Sigmoid colon (tissue), 7 donors: ENCODE measurements around the gene CLMP. TPM values are rescaled to one million over a fixed set of nuclear protein-coding genes. Genes with fewer than 3 reads are reported as not detected.

Experiments used
- DNase-seq: peaks from one replicate; pipeline ENCODE4 v3.0.0-alpha.2; 2019
- H3K27ac ChIP-seq, 4 donors: fragments of 200-600 bp; sonication (generic); one replicate each; pipeline ENCODE4 v1.5.1; 2016 to 2019; ENCODE audit warnings: mild to moderate bottlenecking in 1 of 4
- H3K27me3 ChIP-seq, 3 donors: fragments of 200-600 bp; sonication (generic); one replicate each; pipeline ENCODE4 v1.5.1; 2019; ENCODE audit warnings: mild to moderate bottlenecking in 1 of 3
- H3K36me3 ChIP-seq, 4 donors: fragments of 200-600 bp; sonication (generic); one replicate each; pipeline ENCODE4 v1.5.1; 2016 to 2019
- H3K4me1 ChIP-seq, 4 donors: fragments of 200-600 bp; sonication (generic); one replicate each; pipeline ENCODE4 v1.5.1; 2017 to 2019
- H3K4me3 ChIP-seq, 4 donors: fragments of 200-600 bp; sonication (generic); one replicate each; pipeline ENCODE4 v1.5.1; 2017 to 2019; ENCODE audit warnings: mild to moderate bottlenecking in 2 of 4, moderate library complexity in 1 of 4
- H3K9me3 ChIP-seq, 4 donors: fragments of 200-600 bp in 3 of 4; sonication (generic) in 3 of 4; one replicate each; pipeline versions ENCODE4 v1.5.1 to v1.6.1; 2013 to 2019
- EP300 ChIP-seq, 4 donors: sonication (generic); formaldehyde crosslinking; IDR thresholded peaks; one replicate each; pipeline ENCODE4 v1.6.1; 2017; ENCODE audit warnings: antibody characterized with exemption in 4 of 4
- POLR2A ChIP-seq, 2 donors: fragments of 450-650 bp; IDR thresholded peaks; one replicate each; pipeline ENCODE4 v1.6.1; 2016; ENCODE audit warnings: antibody characterized with exemption in 2 of 2, mild to moderate bottlenecking in 2 of 2, moderate library complexity in 2 of 2
- POLR2AphosphoS5 ChIP-seq, 4 donors: sonication (generic); formaldehyde crosslinking; IDR thresholded peaks; one replicate each; pipeline ENCODE4 v1.6.1; 2017; ENCODE audit warnings: antibody characterized with exemption in 4 of 4
- WGBS, 2 donors: extraction: QIAGEN DNeasy Blood & Tissue Kit; methylation state at CpG; one replicate each; pipeline ENCODE4 v1.1.7; 2013; 5-methylcytosine and 5-hydroxymethylcytosine counted together
- intact Hi-C: fragments of 100-400 bp; cut with DNase I; formaldehyde crosslinking; loops from one replicate; pipeline ENCODE4 v1.15.1; 2023
- polyA plus RNA-seq, 3 donors: library from polyadenylated mRNA; stranded (reverse); fragments of 200-250 nt; gene quantifications; one replicate each; pipeline ENCODE4 v1.2.3, GENCODE V29; 2013
- total RNA-seq, 4 donors: library from RNA; depleted of rRNA; stranded (reverse); fragments of >200 nt; gene quantifications; one replicate each; pipeline ENCODE4 v1.1.0, GENCODE V29; 2016
- TF ChIP-seq, protein P1 (sequence below), 4 experiments: fragments of 450-650 bp in 3 of 4; fragments of 200-600 bp in 1 of 4; IDR thresholded peaks; one replicate each; pipeline ENCODE4 v1.5.1; 2016 to 2019; ENCODE audit warnings: antibody characterized with exemption in 4 of 4, mild to moderate bottlenecking in 3 of 4, moderate library complexity in 2 of 4
- donor health status: healthy with polysubstance abuse.
- donor health status: Bipolar disorder and iron deficiency.
- donor health status: healthy.

CLMP gene
- total and polyA plus RNA-seq, 7 donors = 1.4 to 180 (median 104) TPM

DNA sequence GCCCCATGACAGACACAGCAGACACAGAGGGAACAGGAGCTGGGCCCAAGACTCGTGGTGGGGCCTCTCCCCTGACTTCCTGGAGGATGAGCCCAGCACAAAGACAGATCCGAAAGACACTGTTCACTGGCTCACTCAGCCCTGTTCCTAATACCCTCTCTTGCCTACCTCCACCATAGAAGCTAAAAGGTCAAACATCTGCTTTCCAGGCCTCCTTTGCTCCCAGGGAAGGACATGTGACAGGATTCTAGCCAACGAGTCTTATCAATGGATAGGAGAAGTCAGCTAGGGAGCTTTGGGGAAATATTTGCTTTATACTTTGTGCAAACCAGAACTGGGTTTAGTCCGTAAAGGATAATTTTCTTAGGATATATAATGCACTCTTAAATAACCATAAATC lies 8.4 kb upstream of the CLMP start:
- Histone ChIP-seq H3K4me1 (peaks cover 0 to 57% (median 41%) of the 10 kb centered on the region in 4 donors), H3K36me3 (no peaks in the 10 kb centered on the region), H3K27ac (peak overlapping the region; percentile 61 to 84 (median 78)), H3K27me3 (no peaks in the 10 kb centered on the region), H3K4me3 (no peak overlapping the region), H3K9me3 (no peaks in the 10 kb centered on the region)
- no peak for DNase-seq
- 64 to 67% methylated on average over 4 of the region's 4 CpGs for WGBS, 2 donors
- intact Hi-C loops = no loop called here
- TF ChIP-seq, protein P1, sequence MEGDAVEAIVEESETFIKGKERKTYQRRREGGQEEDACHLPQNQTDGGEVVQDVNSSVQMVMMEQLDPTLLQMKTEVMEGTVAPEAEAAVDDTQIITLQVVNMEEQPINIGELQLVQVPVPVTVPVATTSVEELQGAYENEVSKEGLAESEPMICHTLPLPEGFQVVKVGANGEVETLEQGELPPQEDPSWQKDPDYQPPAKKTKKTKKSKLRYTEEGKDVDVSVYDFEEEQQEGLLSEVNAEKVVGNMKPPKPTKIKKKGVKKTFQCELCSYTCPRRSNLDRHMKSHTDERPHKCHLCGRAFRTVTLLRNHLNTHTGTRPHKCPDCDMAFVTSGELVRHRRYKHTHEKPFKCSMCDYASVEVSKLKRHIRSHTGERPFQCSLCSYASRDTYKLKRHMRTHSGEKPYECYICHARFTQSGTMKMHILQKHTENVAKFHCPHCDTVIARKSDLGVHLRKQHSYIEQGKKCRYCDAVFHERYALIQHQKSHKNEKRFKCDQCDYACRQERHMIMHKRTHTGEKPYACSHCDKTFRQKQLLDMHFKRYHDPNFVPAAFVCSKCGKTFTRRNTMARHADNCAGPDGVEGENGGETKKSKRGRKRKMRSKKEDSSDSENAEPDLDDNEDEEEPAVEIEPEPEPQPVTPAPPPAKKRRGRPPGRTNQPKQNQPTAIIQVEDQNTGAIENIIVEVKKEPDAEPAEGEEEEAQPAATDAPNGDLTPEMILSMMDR (IDR thresholded peaks at IDR 0.05) = no peak
- TF ChIP-seq POLR2AphosphoS5 (IDR thresholded peaks at IDR 0.05) = no peak
- TF ChIP-seq EP300 (IDR thresholded peaks at IDR 0.05) = no peak
- TF ChIP-seq POLR2A (IDR thresholded peaks at IDR 0.05) = no peak

DNA sequence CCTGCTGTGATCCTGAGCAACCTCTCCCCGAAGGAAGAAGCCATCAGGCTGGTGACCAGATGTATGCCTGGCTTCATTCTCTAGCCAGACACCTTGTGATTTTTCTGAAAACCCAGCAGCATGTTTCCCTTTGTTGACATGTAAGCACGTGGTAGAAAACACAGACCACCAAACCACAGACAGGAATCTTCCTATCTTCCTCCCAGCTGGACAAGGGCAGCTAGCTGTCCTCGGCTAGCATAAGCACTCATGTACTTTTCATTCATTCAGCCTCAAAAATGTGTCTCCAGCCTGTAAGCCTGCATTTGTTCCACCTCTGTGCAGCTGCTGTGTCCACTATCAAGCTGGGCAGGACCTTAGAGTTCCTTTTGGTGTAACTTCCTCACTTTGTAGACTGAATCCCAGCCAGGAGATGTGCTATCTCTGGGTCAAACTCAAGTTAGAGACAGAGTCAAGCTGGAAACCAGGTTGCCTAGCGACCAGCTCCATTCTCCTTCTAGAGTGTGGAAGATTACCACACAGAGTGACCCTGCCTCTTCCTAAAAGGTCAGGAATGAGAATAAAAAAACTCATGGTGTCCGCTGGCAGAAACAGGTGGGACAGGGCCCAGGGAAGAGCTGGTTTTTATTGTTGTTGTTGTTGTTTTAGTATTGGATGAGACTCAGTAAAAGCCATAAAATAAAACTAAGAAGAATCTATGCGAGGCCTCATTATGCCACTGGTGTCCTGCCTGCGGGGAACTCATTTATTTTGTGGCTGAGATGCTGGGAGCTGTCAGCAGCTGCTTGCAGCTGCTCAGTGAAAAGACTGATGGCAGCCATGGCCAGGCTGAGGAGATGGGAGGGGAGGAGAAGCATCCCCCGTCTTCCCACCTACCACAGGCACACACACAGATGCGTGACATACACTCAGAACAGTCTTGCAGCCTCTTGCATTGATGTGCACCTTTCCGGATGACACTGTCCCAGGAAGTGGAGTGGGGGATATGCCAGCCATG lies 7.4 kb upstream of the CLMP start:
- peaks cover 0 to 57% (median 37%) of the 10 kb centered on the region in 4 donors for H3K4me1 ChIP-seq
- no peak overlapping the region for H3K4me3 ChIP-seq
- intact Hi-C loops = no loop called here
- H3K9me3 ChIP-seq = no peaks in the 10 kb centered on the region
- DNase-seq = peak; percentile 93
- 67 to 71% methylated on average over 10 of the region's 10 CpGs for WGBS, 2 donors
- peak in 2 of 4 donors; percentile 20 to 37 for TF ChIP-seq POLR2AphosphoS5 (IDR thresholded peaks at IDR 0.05)
- TF ChIP-seq POLR2A (IDR thresholded peaks at IDR 0.05) = no peak
- no peaks in the 10 kb centered on the region for H3K36me3 ChIP-seq
- no peaks in the 10 kb centered on the region for H3K27me3 ChIP-seq
- peak overlapping the region; percentile 61 to 84 (median 78) for H3K27ac ChIP-seq

DNA sequence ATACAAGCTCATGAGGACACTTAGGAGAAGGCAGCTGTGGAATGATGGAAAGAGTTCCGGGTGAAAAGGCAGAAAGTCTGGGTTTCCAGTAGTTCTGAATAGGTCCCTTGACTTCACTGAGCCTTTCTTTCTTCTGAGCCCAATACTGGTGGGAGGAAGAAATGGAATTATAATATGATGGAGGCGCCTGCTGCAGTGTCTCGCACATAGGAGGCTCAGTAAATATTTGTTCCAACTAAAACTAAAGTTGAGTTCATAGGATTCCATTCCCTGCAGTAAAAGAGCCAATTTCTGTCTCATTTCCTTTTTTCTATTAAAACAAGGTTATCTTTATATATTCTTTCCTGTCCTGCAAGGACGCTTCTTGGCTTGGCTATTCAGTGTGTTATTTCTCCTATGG lies 5.2 kb upstream of the CLMP start:
- WGBS, 2 donors = 82 to 87% methylated on average over 4 of the region's 4 CpGs
- Histone ChIP-seq H3K27me3 (no peaks in the 10 kb centered on the region), H3K27ac (peak overlapping the region in 2 of 4 donors; percentile 2 to 82), H3K4me3 (no peak overlapping the region), H3K4me1 (peaks cover 0 to 49% (median 36%) of the 10 kb centered on the region in 4 donors), H3K9me3 (no peaks in the 10 kb centered on the region), H3K36me3 (no peaks in the 10 kb centered on the region)
- TF ChIP-seq EP300 (IDR thresholded peaks at IDR 0.05) = no peak
- no peak for TF ChIP-seq POLR2A (IDR thresholded peaks at IDR 0.05)
- TF ChIP-seq, protein P1 (IDR thresholded peaks at IDR 0.05) = no peak
- no peak for TF ChIP-seq POLR2AphosphoS5 (IDR thresholded peaks at IDR 0.05)
- intact Hi-C loops = no loop called here
- no peak for DNase-seq

DNA sequence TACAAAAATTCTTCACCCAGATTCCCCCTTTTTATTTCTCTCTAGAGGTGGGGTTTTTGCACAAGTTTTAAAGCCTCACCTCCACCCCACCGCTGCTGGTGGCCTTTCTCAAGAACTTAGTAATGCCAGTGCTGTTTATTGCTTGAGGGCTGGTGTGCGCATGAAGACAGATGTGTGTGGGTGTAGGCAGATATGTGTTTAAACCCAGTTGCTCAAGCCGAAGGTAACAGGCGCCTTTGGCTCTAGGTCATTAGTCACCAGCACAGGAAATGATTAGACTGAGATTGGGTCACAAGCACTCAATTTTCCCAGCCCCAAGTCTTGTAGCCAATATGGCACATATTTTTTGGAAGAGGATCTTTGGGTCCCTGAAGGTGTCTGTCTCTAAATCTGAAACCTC lies 2.7 kb upstream of the CLMP start:
- no peak overlapping the region for H3K4me3 ChIP-seq
- 76 to 79% methylated on average over 4 of the region's 4 CpGs for WGBS, 2 donors
- no peaks in the 10 kb centered on the region for H3K27me3 ChIP-seq
- peaks cover 0 to 35% (median 31%) of the 10 kb centered on the region in 4 donors for H3K4me1 ChIP-seq
- H3K9me3 ChIP-seq = no peaks in the 10 kb centered on the region
- no peaks in the 10 kb centered on the region for H3K36me3 ChIP-seq
- intact Hi-C loops = loop anchor here (5.0 kb wide), 1 partner anchor 35 kb away; no protein-coding TSS in a partner anchor
- no peak for DNase-seq
- TF ChIP-seq EP300 (IDR thresholded peaks at IDR 0.05) (no peak), POLR2AphosphoS5 (IDR thresholded peaks at IDR 0.05) (no peak), POLR2A (IDR thresholded peaks at IDR 0.05) (no peak)
- TF ChIP-seq, protein P1 (IDR thresholded peaks at IDR 0.05) = no peak
- no peak overlapping the region for H3K27ac ChIP-seq

DNA sequence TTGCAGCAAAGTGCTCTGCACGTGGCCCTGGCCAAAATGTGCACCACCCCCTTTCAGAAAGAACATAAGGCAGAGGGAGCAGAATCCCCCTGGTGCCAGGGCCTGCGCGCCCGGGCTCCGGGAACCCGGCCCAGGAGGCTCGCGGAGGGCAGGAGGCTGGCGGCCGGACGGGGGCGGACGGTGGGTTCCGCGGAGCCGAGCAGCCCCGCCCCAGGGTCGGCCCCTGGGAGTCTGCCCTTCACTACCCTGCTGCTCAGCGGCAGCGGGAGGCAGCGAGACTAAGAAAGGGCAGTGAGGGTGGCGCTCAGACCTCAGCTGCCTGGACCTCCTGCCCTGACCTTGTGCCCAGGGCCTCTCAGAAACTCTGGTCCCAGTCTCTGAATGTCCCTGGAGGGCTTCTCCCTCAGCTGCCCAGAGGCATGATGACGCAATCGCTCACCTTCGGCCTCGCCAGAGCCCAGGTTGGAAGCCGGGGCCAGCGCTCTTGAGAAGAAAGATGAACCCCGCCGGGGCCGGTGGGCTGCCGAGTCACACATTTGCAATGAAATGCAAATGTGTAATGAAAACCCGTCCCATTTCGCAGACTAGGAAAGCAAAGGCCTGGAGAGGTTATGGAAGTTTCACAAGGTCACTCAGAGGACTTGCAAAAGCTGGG lies 1.1 kb upstream of the CLMP start:
- TF ChIP-seq POLR2A (IDR thresholded peaks at IDR 0.05) (no peak), POLR2AphosphoS5 (IDR thresholded peaks at IDR 0.05) (no peak), EP300 (IDR thresholded peaks at IDR 0.05) (no peak)
- TF ChIP-seq, protein P1 (IDR thresholded peaks at IDR 0.05) = no peak
- Histone ChIP-seq H3K4me3 (peak overlapping the region; percentile 52 to 72 (median 59)), H3K27ac (peak overlapping the region; percentile 89 to 97 (median 92)), H3K9me3 (no peaks in the 10 kb centered on the region), H3K27me3 (no peaks in the 10 kb centered on the region), H3K36me3 (no peaks in the 10 kb centered on the region), H3K4me1 (peaks cover 0 to 38% (median 36%) of the 10 kb centered on the region in 4 donors)
- intact Hi-C loops = loop anchor here (5.0 kb wide), 1 partner anchor 36 kb away; no protein-coding TSS in a partner anchor
- DNase-seq = no peak
- 34 to 81% methylated on average over 34 of the region's 34 CpGs for WGBS, 2 donors
